Bronchial epithelial cell (primary cell): ENCODE data around the gene CAV3. TPM values are rescaled to one million over a fixed set of nuclear protein-coding genes. Genes with fewer than 3 reads are reported as not detected.

Experiments used
- DNase-seq: peaks from one replicate; pipeline ENCODE4 v3.0.0-alpha.2; 2010; ENCODE audit warnings: low read depth
- FAIRE-seq: peaks from 2 replicates; lab custom pipeline; 2011; peaks lifted over from hg19 to GRCh38; lab: Jason Lieb, UNC
- H3K27me3 ChIP-seq: 2 replicates; pipeline ENCODE4 v1.5.1; 2011; ENCODE audit warnings: low read length; ENCODE audit not compliant: control insufficient read depth, insufficient read depth
- H3K36me3 ChIP-seq: 2 replicates; pipeline ENCODE4 v1.5.1; 2011; ENCODE audit warnings: low read length; ENCODE audit not compliant: control insufficient read depth, insufficient read depth
- H3K4me3 ChIP-seq: 2 replicates; pipeline ENCODE4 v1.5.1; 2011; ENCODE audit warnings: mild to moderate bottlenecking, low read depth, low read length, control low read depth
- CTCF ChIP-seq: IDR thresholded peaks from 2 replicates; pipeline ENCODE4 v1.5.1; 2011; ENCODE audit warnings: mild to moderate bottlenecking, moderate library complexity, low read length, control low read depth, inconsistent platforms; ENCODE audit not compliant: insufficient read depth, severe bottlenecking
- total RNA-seq: library from RNA; depleted of rRNA; stranded (reverse); fragments of >200 nt; gene quantifications from 2 replicates; pipeline ENCODE4 v1.2.1, GENCODE V29; 2014

CAV3 gene
- total RNA-seq, 1 donor from 2014 or later = not detected

GRCh38 chr3:8738639-8739038 lies 5.0 kb downstream of the CAV3 start:
- no peaks in the 10 kb centered on the region for H3K27me3 ChIP-seq
- TF ChIP-seq CTCF = no peak
- DNase-seq (no peak), FAIRE-seq (no peak)
- H3K36me3 ChIP-seq = no peaks in the 10 kb centered on the region
- H3K4me3 ChIP-seq = no peak overlapping the region

GRCh38 chr3:8739757-8740504 lies 6.3 kb downstream of the CAV3 start:
- TF ChIP-seq CTCF = no peak
- peak; percentile 100 for DNase-seq
- H3K4me3 ChIP-seq = no peak overlapping the region
- H3K27me3 ChIP-seq = no peaks in the 10 kb centered on the region
- peak; percentile 99 for FAIRE-seq
- no peaks in the 10 kb centered on the region for H3K36me3 ChIP-seq

- no peak for FAIRE-seq
- Histone ChIP-seq H3K4me3 (no peak overlapping the region), H3K27me3 (no peaks in the 10 kb centered on the region), H3K36me3 (no peaks in the 10 kb centered on the region)
- peak; percentile 89 for DNase-seq
- TF ChIP-seq CTCF = no peak
Observed at GRCh38 chr3:8741581-8742261, 8.1 kb downstream of the CAV3 start.

GRCh38 chr3:8743021-8743601 lies 9.5 kb downstream of the CAV3 start:
- FAIRE-seq = no peak
- no peak for TF ChIP-seq CTCF
- H3K27me3 ChIP-seq = no peaks in the 10 kb centered on the region
- no peaks in the 10 kb centered on the region for H3K36me3 ChIP-seq
- H3K4me3 ChIP-seq = no peak overlapping the region
- peak; percentile 54 for DNase-seq

- FAIRE-seq (no peak), DNase-seq (no peak)
- Histone ChIP-seq H3K27me3 (no peaks in the 10 kb centered on the region), H3K36me3 (no peaks in the 10 kb centered on the region), H3K4me3 (no peak overlapping the region)
- no peak for TF ChIP-seq CTCF
Observed at GRCh38 chr3:8743911-8744310, 10.3 kb downstream of the CAV3 start.
